Measurements from ENCODE around the gene ABCC1. TPM values are rescaled to one million over a fixed set of nuclear protein-coding genes. Genes with fewer than 3 reads are reported as not detected.

The ABCC1 gene
- 51.7 and 56.4 TPM in 2 replicates for total RNA-seq (2021)
- long read RNA-seq, partial matches to known transcripts, result 26 of 30 reads
- long read RNA-seq, other reads (novel, unspliced or antisense), result 4 of 30 reads

DNA sequence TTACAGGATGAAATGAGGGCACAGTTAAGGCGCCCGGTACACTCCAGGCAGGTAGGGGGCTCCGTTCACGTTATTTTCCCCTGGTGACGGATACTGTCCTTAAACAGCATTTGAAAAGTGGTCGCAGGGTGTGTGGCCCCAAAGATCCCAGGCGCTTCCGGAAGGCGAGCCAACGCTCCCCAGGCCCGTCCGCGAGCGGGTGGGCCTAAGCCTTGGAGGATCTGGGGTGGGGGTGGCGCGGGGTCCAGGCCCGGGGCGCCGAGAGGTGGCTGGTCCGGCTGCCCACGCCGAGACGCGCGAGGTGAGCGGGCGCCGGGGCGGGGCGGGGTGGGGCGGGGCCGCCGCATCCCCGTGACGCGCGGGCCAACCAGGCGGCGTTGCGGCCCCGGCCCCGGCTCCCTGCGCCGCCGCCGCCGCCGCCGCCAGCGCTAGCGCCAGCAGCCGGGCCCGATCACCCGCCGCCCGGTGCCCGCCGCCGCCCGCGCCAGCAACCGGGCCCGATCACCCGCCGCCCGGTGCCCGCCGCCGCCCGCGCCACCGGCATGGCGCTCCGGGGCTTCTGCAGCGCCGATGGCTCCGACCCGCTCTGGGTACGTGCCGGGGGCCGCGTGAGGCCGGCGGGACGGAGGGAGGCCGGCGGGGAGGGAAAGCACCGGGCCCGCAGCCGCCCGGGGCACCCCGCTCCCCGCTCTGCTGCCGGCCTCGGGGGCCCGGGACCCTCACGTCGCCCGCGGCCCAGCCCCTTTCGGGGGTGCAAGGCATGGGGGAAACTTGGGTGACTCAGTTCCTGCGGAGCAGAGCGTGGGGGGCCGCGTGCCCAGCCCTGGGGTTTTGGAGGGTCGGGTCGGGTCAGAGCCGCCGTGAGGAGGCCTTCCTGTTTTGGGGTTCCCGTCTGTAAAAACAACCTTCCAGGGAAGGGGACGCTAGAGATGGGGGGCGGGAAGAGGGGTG, at the start of gene ABCC1:
TSS of gene ABCC1 (plus strand) at position 407 of the 951 bp plus-strand sequence. CDS start at position 543, 136 bp downstream.
- H3K9me3 Mint-ChIP-seq, result no peaks in the 10 kb centered on the region
- peaks cover 0 to 15% (median 2%) of the 10 kb centered on the region in 3 experiments; a peak in 3 of 7 replicates for H3K36me3 Mint-ChIP-seq (ENCODE audit: insufficient read depth in 1 of 3, low read depth in 3 of 3)
- Histone ChIP-seq H4K8ac (replicated peaks; ENCODE audit: insufficient read length, low read depth, low read length) (no peak within 1 kb of the TSS), H3K23me2 (ENCODE audit: insufficient read length, low read depth, low read length, poor library complexity, severe bottlenecking) (peaks cover 14% of the 10 kb centered on the region), H3K18ac (ENCODE audit: insufficient read length, low read depth, low read length) (peak within 1 kb of the TSS; percentile 51), H2BK15ac (ENCODE audit: low read depth, low read length) (no peak within 1 kb of the TSS), H2BK20ac (ENCODE audit: low read depth, low read length, poor library complexity, severe bottlenecking) (no peak within 1 kb of the TSS), H3K79me2 (ENCODE audit: insufficient read depth, low read length) (peaks cover 31% of the 10 kb centered on the region; the same call in 1 of the 2 replicates), H3K23ac (ENCODE audit: insufficient read length, low read depth, low read length) (no peak within 1 kb of the TSS), H4K5ac (ENCODE audit: insufficient read length, low read depth, low read length) (peak within 1 kb of the TSS; percentile 37), H2AFZ (ENCODE audit: low read length) (no peak within 1 kb of the TSS), H3K14ac (ENCODE audit: insufficient read depth, low read length) (peak within 1 kb of the TSS; percentile 76), H2BK5ac (ENCODE audit: insufficient read length, low read length) (no peak within 1 kb of the TSS), H3K56ac (ENCODE audit: insufficient read length, low read depth, low read length) (no peak within 1 kb of the TSS), H2BK120ac (ENCODE audit: low read depth, low read length, poor library complexity, severe bottlenecking) (no peak within 1 kb of the TSS), H3K4me1 (ENCODE audit: insufficient read depth, low read length) (no peaks in the 10 kb centered on the region; the same call in 1 of the 2 replicates), H3K27me3 (ENCODE audit: insufficient read depth, low read length) (no peaks in the 10 kb centered on the region), H2BK12ac (ENCODE audit: insufficient read length, low read depth, low read length) (no peak within 1 kb of the TSS), H3K4ac (ENCODE audit: low read depth, low read length) (no peak within 1 kb of the TSS), H3K9me3 (ENCODE audit: control insufficient read depth, low read depth, low read length) (no peaks in the 10 kb centered on the region), H3T11ph (ENCODE audit: low read length) (no peak within 1 kb of the TSS), H3K9ac (ENCODE audit: extremely low read depth, insufficient read length, low read length) (peak within 1 kb of the TSS; percentile 84), H3K27ac (ENCODE audit: insufficient read length, low read depth, low read length) (no peak within 1 kb of the TSS), H4K91ac (ENCODE audit: insufficient read length, low read depth, low read length) (no peak within 1 kb of the TSS), H3K79me1 (ENCODE audit: insufficient read depth, low read depth, low read length, poor library complexity, severe bottlenecking) (peaks cover 15% of the 10 kb centered on the region), H4K20me1 (ENCODE audit: control insufficient read depth, insufficient read depth, insufficient read length) (no peaks in the 10 kb centered on the region), H3K4me2 (ENCODE audit: insufficient read depth, insufficient read length, low read length) (peak within 1 kb of the TSS; percentile 93), H2AK5ac (ENCODE audit: insufficient read length, low read length) (no peak within 1 kb of the TSS)
- peak within 1 kb of the TSS; percentile 56 to 92 (median 61); a peak in 5 of 7 replicates for H3K27ac Mint-ChIP-seq
- peak; percentile 52 for DNase-seq
- H3K4me1 Mint-ChIP-seq, result peaks cover 31 to 33% of the 10 kb centered on the region in 2 experiments
- peak within 1 kb of the TSS; percentile 91 to 92 for H3K4me3 Mint-ChIP-seq
- no CpG with 5 or more reads among the region's 112 CpGs for WGBS (ENCODE audit: extremely low coverage, insufficient read length, low lambda C conversion rate)
- TF ChIP-seq, protein P1, sequence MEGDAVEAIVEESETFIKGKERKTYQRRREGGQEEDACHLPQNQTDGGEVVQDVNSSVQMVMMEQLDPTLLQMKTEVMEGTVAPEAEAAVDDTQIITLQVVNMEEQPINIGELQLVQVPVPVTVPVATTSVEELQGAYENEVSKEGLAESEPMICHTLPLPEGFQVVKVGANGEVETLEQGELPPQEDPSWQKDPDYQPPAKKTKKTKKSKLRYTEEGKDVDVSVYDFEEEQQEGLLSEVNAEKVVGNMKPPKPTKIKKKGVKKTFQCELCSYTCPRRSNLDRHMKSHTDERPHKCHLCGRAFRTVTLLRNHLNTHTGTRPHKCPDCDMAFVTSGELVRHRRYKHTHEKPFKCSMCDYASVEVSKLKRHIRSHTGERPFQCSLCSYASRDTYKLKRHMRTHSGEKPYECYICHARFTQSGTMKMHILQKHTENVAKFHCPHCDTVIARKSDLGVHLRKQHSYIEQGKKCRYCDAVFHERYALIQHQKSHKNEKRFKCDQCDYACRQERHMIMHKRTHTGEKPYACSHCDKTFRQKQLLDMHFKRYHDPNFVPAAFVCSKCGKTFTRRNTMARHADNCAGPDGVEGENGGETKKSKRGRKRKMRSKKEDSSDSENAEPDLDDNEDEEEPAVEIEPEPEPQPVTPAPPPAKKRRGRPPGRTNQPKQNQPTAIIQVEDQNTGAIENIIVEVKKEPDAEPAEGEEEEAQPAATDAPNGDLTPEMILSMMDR (conservative IDR thresholded peaks at IDR 0.05), result peak; percentile 41; the same call in 2 of the 3 replicates
- H3K27me3 Mint-ChIP-seq (ENCODE audit: low read depth), result 0 out of 2 replicates have a peak, but pooled peaks cover 2% of the 10 kb centered on the region
